GM23338 (cell line): ENCODE results near the gene INTS14. TPM values are rescaled to one million over a fixed set of nuclear protein-coding genes. Genes with fewer than 3 reads are reported as not detected.

ENCODE experiments used
- ATAC-seq: fragments of 200-7000 bp; cut with Tn5 transposase; 3 replicates; pipeline ENCODE4 v1.9.1; 2020
- DNase-seq: peaks from one replicate; pipeline ENCODE4 v3.0.0-alpha.2; 2015; ENCODE audit warnings: low spot score
- H2AFZ ChIP-seq: fragments of 200-600 bp; sonication (generic); 2 replicates; pipeline ENCODE4 v1.8.0; 2016; ENCODE audit warnings: antibody characterized with exemption, mild to moderate bottlenecking, moderate library complexity
- H3F3A ChIP-seq: fragments of 200-600 bp; sonication (generic); replicated peaks from 2 replicates; pipeline ENCODE4 v1.8.0; 2017; ENCODE audit warnings: antibody characterized with exemption, mixed run types, low read depth
- H3K27ac ChIP-seq: fragments of 200-600 bp; sonication (generic); 2 replicates; pipeline ENCODE4 v1.6.1; 2016; ENCODE audit warnings: low read depth
- H3K27me3 ChIP-seq: fragments of 200-600 bp; sonication (generic); 2 replicates; pipeline ENCODE4 v1.8.0; 2016; ENCODE audit warnings: mild to moderate bottlenecking, mixed run types, moderate library complexity; ENCODE audit not compliant: insufficient read depth
- H3K36me3 ChIP-seq: fragments of 200-600 bp; sonication (generic); 2 replicates; pipeline ENCODE4 v1.8.0; 2016; ENCODE audit warnings: mild to moderate bottlenecking; ENCODE audit not compliant: insufficient read depth
- H3K4me1 ChIP-seq: fragments of 200-600 bp; sonication (generic); 2 replicates; pipeline ENCODE4 v1.8.0; 2016; ENCODE audit warnings: mild to moderate bottlenecking, moderate library complexity; ENCODE audit not compliant: insufficient read depth
- H3K4me2 ChIP-seq: fragments of 200-600 bp; sonication (generic); 2 replicates; pipeline ENCODE4 v1.7.1; 2017; ENCODE audit warnings: mixed run types
- H3K4me3 ChIP-seq: fragments of 200-600 bp; sonication (generic); 2 replicates; pipeline ENCODE4 v1.6.1; 2016; ENCODE audit warnings: mixed run types
- H3K79me2 ChIP-seq: fragments of 200-600 bp; sonication (generic); replicated peaks from 2 replicates; pipeline ENCODE4 v1.8.0; 2017; ENCODE audit warnings: mild to moderate bottlenecking; ENCODE audit not compliant: insufficient read depth
- H3K9me2 ChIP-seq: fragments of 200-600 bp; sonication (generic); 2 replicates; pipeline ENCODE4 v1.8.0; 2017; ENCODE audit not compliant: insufficient read depth
- H4K20me1 ChIP-seq: fragments of 200-600 bp; sonication (generic); replicated peaks from 2 replicates; pipeline ENCODE4 v1.8.0; 2017; ENCODE audit warnings: mild to moderate bottlenecking; ENCODE audit not compliant: insufficient read depth
- H3K27ac Mint-ChIP-seq: 2 replicates; pipeline ENCODE4 v1.8.0; 2020; ENCODE audit warnings: inconsistent platforms, mild to moderate bottlenecking, moderate library complexity, mixed read lengths
- H3K27me3 Mint-ChIP-seq: 3 replicates; pipeline ENCODE4 v1.8.0; 2022; ENCODE audit warnings: low read depth, mild to moderate bottlenecking, moderate library complexity, mixed read lengths, inconsistent platforms; ENCODE audit not compliant: insufficient read depth, poor library complexity
- H3K36me3 Mint-ChIP-seq: 3 replicates; pipeline ENCODE4 v1.8.0; 2021; ENCODE audit warnings: low read depth, mild to moderate bottlenecking, inconsistent platforms, moderate library complexity, mixed read lengths
- H3K4me1 Mint-ChIP-seq: 3 replicates; pipeline ENCODE4 v1.8.0; 2020; ENCODE audit warnings: mild to moderate bottlenecking, inconsistent platforms, mixed read lengths
- H3K4me3 Mint-ChIP-seq: 3 replicates; pipeline ENCODE4 v1.8.0; 2021; ENCODE audit warnings: moderate library complexity, mild to moderate bottlenecking, inconsistent platforms, mixed read lengths
- H3K9me3 Mint-ChIP-seq: 3 replicates; pipeline ENCODE4 v1.8.0; 2020; ENCODE audit warnings: moderate library complexity, mild to moderate bottlenecking, inconsistent platforms, mixed read lengths
- CREB1 ChIP-seq: fragments of 250-450 bp; sonication (Bioruptor Pico); IDR thresholded peaks from 2 replicates; pipeline ENCODE4 v1.5.0; 2020; ENCODE audit warnings: low read depth, mild to moderate bottlenecking, moderate library complexity
- ETS1 ChIP-seq: IDR thresholded peaks from 2 replicates; pipeline ENCODE4 v1.6.1; 2016; ENCODE audit warnings: antibody characterized with exemption
- EZH2 ChIP-seq: fragments of 200-600 bp; sonication (generic); IDR thresholded peaks from one replicate; pipeline ENCODE4 v1.8.0; 2017; ENCODE audit warnings: antibody characterized with exemption, mild to moderate bottlenecking, low read depth; ENCODE audit not compliant: unreplicated experiment
- EZH2phosphoT487 ChIP-seq: fragments of 200-600 bp; sonication (generic); IDR thresholded peaks from one replicate; pipeline ENCODE4 v1.8.1; 2018; ENCODE audit warnings: antibody characterized with exemption; ENCODE audit not compliant: unreplicated experiment
- JUNB ChIP-seq: IDR thresholded peaks from one replicate; pipeline ENCODE4 v1.6.1; 2016; ENCODE audit warnings: antibody characterized with exemption; ENCODE audit not compliant: unreplicated experiment
- NANOG ChIP-seq: IDR thresholded peaks from 2 replicates; pipeline ENCODE4 v1.6.1; 2016; ENCODE audit warnings: antibody characterized with exemption, borderline replicate concordance
- POLR2AphosphoS5 ChIP-seq: IDR thresholded peaks from 2 replicates; pipeline ENCODE4 v1.6.1; 2016; ENCODE audit warnings: antibody characterized with exemption, low read depth
- STAT1 ChIP-seq: IDR thresholded peaks from one replicate; pipeline ENCODE4 v1.6.1; 2016; ENCODE audit warnings: antibody characterized with exemption; ENCODE audit not compliant: unreplicated experiment
- ZNF114 ChIP-seq: fragments of 250-450 bp; sonication (Bioruptor Pico); IDR thresholded peaks from 2 replicates; pipeline ENCODE4 v1.5.0; 2020; ENCODE audit warnings: mild to moderate bottlenecking, moderate library complexity
- ZNF462 ChIP-seq: fragments of 250-450 bp; sonication (Bioruptor Pico); IDR thresholded peaks from 2 replicates; pipeline ENCODE4 v1.5.0; 2020; ENCODE audit warnings: mild to moderate bottlenecking, moderate library complexity
- polyA plus RNA-seq: library from polyadenylated mRNA; unstranded; fragments of >200 nt; fragmentation: Nextera tagmentation; extraction: Ambion mirVana; gene quantifications from 2 replicates; pipeline ENCODE4 v1.2.1, GENCODE V29; 2016
- total RNA-seq: library from RNA; depleted of rRNA; stranded (reverse); fragments of >200 nt; shearing (Covaris generic); gene quantifications from 2 replicates; pipeline ENCODE4 v1.2.3, GENCODE V29; 2014
- TF ChIP-seq, protein P1 (sequence below), 2 experiments: fragments of 200-600 bp in 1 of 2; sonication (generic) in 1 of 2; conservative IDR thresholded peaks; 2 replicates each; pipeline versions ENCODE4 v1.5.1 to v1.6.1; 2016 to 2017; ENCODE audit warnings: antibody characterized with exemption in 2 of 2, low read depth in 2 of 2, mild to moderate bottlenecking in 2 of 2, moderate library complexity in 1 of 2
- TF ChIP-seq, protein P2 (sequence below): IDR thresholded peaks from one replicate; pipeline ENCODE4 v1.6.1; 2018; ENCODE audit warnings: antibody characterized with exemption; ENCODE audit not compliant: unreplicated experiment

The INTS14 gene
- total and polyA plus RNA-seq, 2 experiments from 2014 or later: 15.2 to 37.7 TPM

GRCh38 chr15:65638109-65638508 is 27.2 kb upstream of the INTS14 start:
- H3K4me3 Mint-ChIP-seq: no peak overlapping the region
- H3K4me1 Mint-ChIP-seq: peaks cover 11% of the 10 kb centered on the region
- H3K4me1 ChIP-seq: no peaks in the 10 kb centered on the region
- no peak overlapping the region for H3K27ac Mint-ChIP-seq
- no peaks in the 10 kb centered on the region for H3K36me3 ChIP-seq
- H3K27me3 ChIP-seq: no peaks in the 10 kb centered on the region
- ATAC-seq (peak; percentile 77), DNase-seq (peak; percentile 37)
- H3K9me3 Mint-ChIP-seq: no peaks in the 10 kb centered on the region; the same call in 2 of the 3 replicates
- H3K4me2 ChIP-seq: no peak overlapping the region
- H2AFZ ChIP-seq: no peak overlapping the region
- no peaks in the 10 kb centered on the region for H3K79me2 ChIP-seq
- H3K27ac ChIP-seq: no peak overlapping the region
- TF ChIP-seq STAT1 (no peak), NANOG (no peak), ZNF462 (CRISPR knock-in tag) (no peak), EZH2phosphoT487 (no peak), EZH2 (no peak), ZNF114 (no peak), POLR2AphosphoS5 (no peak), JUNB (no peak), ETS1 (no peak), CREB1 (CRISPR knock-in tag) (no peak)
- TF ChIP-seq, protein P1, sequence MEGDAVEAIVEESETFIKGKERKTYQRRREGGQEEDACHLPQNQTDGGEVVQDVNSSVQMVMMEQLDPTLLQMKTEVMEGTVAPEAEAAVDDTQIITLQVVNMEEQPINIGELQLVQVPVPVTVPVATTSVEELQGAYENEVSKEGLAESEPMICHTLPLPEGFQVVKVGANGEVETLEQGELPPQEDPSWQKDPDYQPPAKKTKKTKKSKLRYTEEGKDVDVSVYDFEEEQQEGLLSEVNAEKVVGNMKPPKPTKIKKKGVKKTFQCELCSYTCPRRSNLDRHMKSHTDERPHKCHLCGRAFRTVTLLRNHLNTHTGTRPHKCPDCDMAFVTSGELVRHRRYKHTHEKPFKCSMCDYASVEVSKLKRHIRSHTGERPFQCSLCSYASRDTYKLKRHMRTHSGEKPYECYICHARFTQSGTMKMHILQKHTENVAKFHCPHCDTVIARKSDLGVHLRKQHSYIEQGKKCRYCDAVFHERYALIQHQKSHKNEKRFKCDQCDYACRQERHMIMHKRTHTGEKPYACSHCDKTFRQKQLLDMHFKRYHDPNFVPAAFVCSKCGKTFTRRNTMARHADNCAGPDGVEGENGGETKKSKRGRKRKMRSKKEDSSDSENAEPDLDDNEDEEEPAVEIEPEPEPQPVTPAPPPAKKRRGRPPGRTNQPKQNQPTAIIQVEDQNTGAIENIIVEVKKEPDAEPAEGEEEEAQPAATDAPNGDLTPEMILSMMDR (conservative IDR thresholded peaks at IDR 0.05; ENCODE audit: low read depth in 2 of 2): no peak
- TF ChIP-seq, protein P2, sequence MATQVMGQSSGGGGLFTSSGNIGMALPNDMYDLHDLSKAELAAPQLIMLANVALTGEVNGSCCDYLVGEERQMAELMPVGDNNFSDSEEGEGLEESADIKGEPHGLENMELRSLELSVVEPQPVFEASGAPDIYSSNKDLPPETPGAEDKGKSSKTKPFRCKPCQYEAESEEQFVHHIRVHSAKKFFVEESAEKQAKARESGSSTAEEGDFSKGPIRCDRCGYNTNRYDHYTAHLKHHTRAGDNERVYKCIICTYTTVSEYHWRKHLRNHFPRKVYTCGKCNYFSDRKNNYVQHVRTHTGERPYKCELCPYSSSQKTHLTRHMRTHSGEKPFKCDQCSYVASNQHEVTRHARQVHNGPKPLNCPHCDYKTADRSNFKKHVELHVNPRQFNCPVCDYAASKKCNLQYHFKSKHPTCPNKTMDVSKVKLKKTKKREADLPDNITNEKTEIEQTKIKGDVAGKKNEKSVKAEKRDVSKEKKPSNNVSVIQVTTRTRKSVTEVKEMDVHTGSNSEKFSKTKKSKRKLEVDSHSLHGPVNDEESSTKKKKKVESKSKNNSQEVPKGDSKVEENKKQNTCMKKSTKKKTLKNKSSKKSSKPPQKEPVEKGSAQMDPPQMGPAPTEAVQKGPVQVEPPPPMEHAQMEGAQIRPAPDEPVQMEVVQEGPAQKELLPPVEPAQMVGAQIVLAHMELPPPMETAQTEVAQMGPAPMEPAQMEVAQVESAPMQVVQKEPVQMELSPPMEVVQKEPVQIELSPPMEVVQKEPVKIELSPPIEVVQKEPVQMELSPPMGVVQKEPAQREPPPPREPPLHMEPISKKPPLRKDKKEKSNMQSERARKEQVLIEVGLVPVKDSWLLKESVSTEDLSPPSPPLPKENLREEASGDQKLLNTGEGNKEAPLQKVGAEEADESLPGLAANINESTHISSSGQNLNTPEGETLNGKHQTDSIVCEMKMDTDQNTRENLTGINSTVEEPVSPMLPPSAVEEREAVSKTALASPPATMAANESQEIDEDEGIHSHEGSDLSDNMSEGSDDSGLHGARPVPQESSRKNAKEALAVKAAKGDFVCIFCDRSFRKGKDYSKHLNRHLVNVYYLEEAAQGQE: no peak
- no peaks in the 10 kb centered on the region for H3F3A ChIP-seq
- no peaks in the 10 kb centered on the region for H3K36me3 Mint-ChIP-seq
- no peaks in the 10 kb centered on the region; the same call in 1 of the 2 replicates for H4K20me1 ChIP-seq
- H3K9me2 ChIP-seq: no peaks in the 10 kb centered on the region
- H3K4me3 ChIP-seq: no peak overlapping the region
- peaks cover 5% of the 10 kb centered on the region for H3K27me3 Mint-ChIP-seq
